Aorta (tissue), 5 donors: ENCODE results near the gene PSMA5. TPM values are rescaled to one million over a fixed set of nuclear protein-coding genes. Genes with fewer than 3 reads are reported as not detected.
A peak's percentile ranks its signal among the peaks of the same experiment; 100 is the strongest.
"Not testable (repeated sequence)": the region's sequence is repeated elsewhere in the genome, so short reads cannot be mapped to it uniquely, and the experiment has no call there.

ENCODE experiments used
- ATAC-seq: fragments of 200-7000 bp; cut with Tn5 transposase; one replicate; pipeline ENCODE4 v1.9.1; 2022; ENCODE audit warnings: moderate library complexity; ENCODE audit not compliant: low FRiP score
- DNase-seq, 2 donors: peaks; one replicate each; pipeline ENCODE4 v3.0.0-alpha.2; 2020
- H3K27ac ChIP-seq, 2 donors: one replicate each; pipeline ENCODE4 v1.5.1; 2013; ENCODE audit warnings: low read length in 2 of 2, mild to moderate bottlenecking in 2 of 2, moderate library complexity in 2 of 2, control low read depth in 1 of 2, inconsistent platforms in 1 of 2, low read depth in 1 of 2
- H3K27me3 ChIP-seq, 2 donors: one replicate each; pipeline ENCODE4 v1.6.1; 2013; ENCODE audit warnings: control low read depth in 1 of 2, low read length in 1 of 2, mild to moderate bottlenecking in 1 of 2, moderate library complexity in 1 of 2; ENCODE audit not compliant: insufficient read depth in 2 of 2, control insufficient read depth in 1 of 2
- H3K36me3 ChIP-seq, 2 donors: one replicate each; pipeline ENCODE4 v1.6.1; 2013; ENCODE audit warnings: control low read depth in 1 of 2, low read length in 1 of 2, mild to moderate bottlenecking in 1 of 2; ENCODE audit not compliant: insufficient read depth in 2 of 2, control insufficient read depth in 1 of 2
- H3K4me1 ChIP-seq, 2 donors: one replicate each; pipeline ENCODE4 v1.6.1; 2013; ENCODE audit warnings: low read length in 2 of 2, control low read depth in 1 of 2, mild to moderate bottlenecking in 1 of 2, moderate library complexity in 1 of 2; ENCODE audit not compliant: insufficient read depth in 2 of 2, control insufficient read depth in 1 of 2
- H3K4me3 ChIP-seq, 2 donors: one replicate each; pipeline ENCODE4 v1.5.1; 2013; ENCODE audit warnings: low read length in 2 of 2, control low read depth in 1 of 2, mild to moderate bottlenecking in 1 of 2
- H3K9me3 ChIP-seq: one replicate; pipeline ENCODE4 v1.6.1; 2013; ENCODE audit warnings: mild to moderate bottlenecking, low read length; ENCODE audit not compliant: control insufficient read depth
- WGBS, 2 donors: extraction: QIAGEN DNeasy Blood & Tissue Kit; methylation state at CpG; one replicate each; pipeline ENCODE4 v1.1.7; 2013; 5-methylcytosine and 5-hydroxymethylcytosine counted together
- intact Hi-C, 2 donors: fragments of 100-400 bp; cut with DNase I; formaldehyde crosslinking; loops; one replicate each; pipeline versions ENCODE4 v1.14.2 to v1.15.0; 2022
- polyA plus RNA-seq, 2 donors: library from polyadenylated mRNA; stranded (reverse); fragments of 200-250 nt; gene quantifications; one replicate each; pipeline ENCODE4 v1.2.3, GENCODE V29; 2013
- total RNA-seq, 2 donors: library from RNA; stranded (reverse); fragmentation: NEBNext Ultra II Directional; extraction: Animal tissue kit (Norgen Biotek cat#: 25700); gene quantifications; one replicate each; pipeline ENCODE4 v1.2.1, GENCODE V29; 2021
- donor health status: healthy with polysubstance abuse.
- donor health status: Bipolar disorder and iron deficiency.
- donor health status: DM: no; HTN: no; CAD: no.
- donor health status: DM: no; HTN: no; CAD: no.
- donor health status: DM: yes; HTN: yes; CAD: no.

The PSMA5 gene
- total and polyA plus RNA-seq, 4 donors = 37.4 to 57.1 (median 44.5) TPM

DNA sequence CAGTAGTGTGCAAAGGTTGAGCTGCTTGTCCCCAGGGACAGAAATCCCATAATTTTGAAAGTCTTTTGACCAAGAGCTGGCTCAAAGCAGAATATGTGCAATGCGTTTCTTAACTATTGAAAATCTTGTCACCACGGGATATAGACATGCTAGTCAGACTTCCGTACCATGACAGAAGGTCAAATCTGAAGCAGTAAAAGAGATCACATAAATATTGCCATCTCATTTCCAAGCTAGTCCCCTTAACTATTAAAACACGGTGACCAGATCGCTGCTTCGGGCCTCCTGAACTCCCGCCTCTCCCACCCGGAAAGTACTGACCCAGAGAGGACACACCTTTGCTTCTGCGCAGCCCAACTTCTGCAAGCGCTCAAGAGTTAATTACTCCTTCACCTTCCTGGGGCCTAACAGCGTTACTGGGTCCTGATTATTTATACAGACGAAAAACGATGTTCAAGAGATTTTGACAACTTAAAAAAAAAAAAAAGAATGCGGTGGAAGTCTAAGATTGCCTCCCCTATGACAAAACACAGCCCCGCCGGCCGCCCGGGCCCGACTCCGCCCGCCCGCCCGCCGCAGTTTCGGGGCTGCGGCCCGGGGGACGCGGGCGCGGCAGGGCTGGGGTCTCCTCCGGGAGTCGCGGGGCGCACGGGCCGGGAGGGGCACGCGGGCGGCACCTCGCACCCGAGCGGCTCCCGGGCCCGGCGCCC is 29.2 kb downstream of the PSMA5 start:
- Histone ChIP-seq H3K4me1 (peaks cover 3% of the 10 kb centered on the region in 2 donors), H3K4me3 (peak overlapping the region; percentile 84 to 96), H3K9me3 (no peaks in the 10 kb centered on the region), H3K27ac (peak overlapping the region; percentile 95 to 97), H3K27me3 (no peaks in the 10 kb centered on the region), H3K36me3 (no peaks in the 10 kb centered on the region)
- no peak for ATAC-seq
- intact Hi-C loops = loop anchor here in 1 of 2 donors (5.0 kb wide), 1 partner anchor 55 kb away; no protein-coding TSS in a partner anchor
- 0 to 1% methylated on average over 25 to 46 of the region's 46 CpGs for WGBS, 2 donors
- DNase-seq = peak in 1 of 2 donors; percentile 47

GRCh38 chr1:109396513-109396839 is 29.8 kb downstream of the PSMA5 start:
- 3 to 5% methylated on average over 2 of the region's 2 CpGs for WGBS, 2 donors
- no peaks in the 10 kb centered on the region for H3K27me3 ChIP-seq

DNA sequence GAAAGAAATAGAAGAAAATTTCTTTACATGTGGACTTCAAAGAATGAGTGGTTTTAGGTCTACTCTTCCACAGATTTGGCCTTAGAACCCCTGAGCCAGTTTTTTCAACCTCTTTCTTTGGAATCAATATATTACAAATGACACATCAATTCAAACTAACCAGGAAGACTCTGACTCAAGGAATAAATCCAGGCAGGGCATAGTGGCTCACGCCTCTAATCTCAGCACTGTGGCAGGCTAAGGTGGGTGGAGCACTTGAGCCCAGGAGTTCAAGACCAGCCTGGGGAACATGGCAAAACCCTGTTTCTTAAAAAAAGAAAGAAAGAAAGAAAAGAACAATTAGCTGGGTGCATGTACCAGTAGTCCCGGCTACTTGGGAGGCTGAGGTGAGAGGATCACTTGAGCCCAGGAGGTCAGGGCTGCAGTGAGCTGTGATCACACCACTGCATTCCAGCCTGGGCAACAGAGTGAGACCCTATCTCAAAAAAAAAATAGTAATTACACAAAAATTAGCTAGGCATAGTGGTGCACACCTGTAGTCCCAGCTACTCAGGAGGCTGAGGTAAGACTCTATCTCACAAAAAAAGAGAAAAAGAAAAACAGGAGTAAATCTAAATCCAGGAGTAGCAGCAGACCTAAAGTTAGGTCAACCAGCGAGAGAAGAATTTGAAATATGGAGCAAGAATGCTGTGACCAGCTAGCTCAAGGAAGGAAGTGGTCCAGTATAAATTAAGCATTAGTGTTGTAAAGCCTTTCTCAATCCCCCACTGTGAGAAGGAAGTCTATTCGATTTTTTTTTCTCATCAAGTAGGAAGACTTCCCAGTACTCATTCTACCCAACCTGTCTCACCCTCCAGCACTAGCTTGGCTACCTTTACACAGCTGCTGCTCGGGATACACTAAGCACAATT is 30.4 kb downstream of the PSMA5 start:
- 15 to 16% methylated on average over 5 of the region's 5 CpGs for WGBS, 2 donors
- peak overlapping the region; percentile 95 to 97 for H3K27ac ChIP-seq
- DNase-seq (no peak), ATAC-seq (no peak)
- intact Hi-C loops = loop anchor here in 1 of 2 donors (1.0 to 5.0 kb wide), 2 partner anchors 26 to 54 kb away; no protein-coding TSS in a partner anchor
- no peaks in the 10 kb centered on the region for H3K27me3 ChIP-seq
- peaks cover 1 to 3% of the 10 kb centered on the region in 2 donors for H3K4me1 ChIP-seq
- H3K36me3 ChIP-seq = no peaks in the 10 kb centered on the region
- H3K9me3 ChIP-seq = no peaks in the 10 kb centered on the region
- H3K4me3 ChIP-seq = peak overlapping the region; percentile 84 to 96

More at GRCh38 chr1:109396513-109396839, 29.8 kb downstream of the PSMA5 start:
- no peak for ATAC-seq
- Histone ChIP-seq H3K4me1 (peaks cover 1 to 3% of the 10 kb centered on the region in 2 donors), H3K36me3 (no peaks in the 10 kb centered on the region), H3K27ac (peak overlapping the region; percentile 95 to 97), H3K4me3 (peak overlapping the region; percentile 84 to 96), H3K9me3 (no peaks in the 10 kb centered on the region)
- intact Hi-C loops = loop anchor here in 1 of 2 donors (5.0 kb wide), 1 partner anchor 54 kb away; no protein-coding TSS in a partner anchor
- no peak for DNase-seq

DNA sequence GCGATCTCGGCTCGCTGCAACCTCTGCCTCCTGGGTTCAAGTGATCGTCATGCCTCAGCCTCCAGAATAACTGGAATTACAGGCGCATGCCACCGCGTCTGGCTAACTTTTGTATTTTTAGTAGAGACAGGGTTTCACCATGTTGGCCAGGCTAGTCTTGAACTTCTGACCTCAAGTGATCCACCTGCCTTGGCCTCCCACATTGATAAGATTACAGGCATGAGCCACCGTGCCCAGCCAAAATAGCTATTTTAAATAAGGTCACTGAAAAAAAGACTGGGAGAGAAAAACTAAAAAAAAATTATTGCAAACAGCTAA is 31.0 kb downstream of the PSMA5 start:
- intact Hi-C loops = loop anchor here in 1 of 2 donors (1.0 to 5.0 kb wide), 2 partner anchors 25 to 53 kb away; no protein-coding TSS in a partner anchor
- DNase-seq = peak in 1 of 2 donors; percentile 60
- not testable (repeated sequence) for ATAC-seq, H3K4me1 ChIP-seq, H3K36me3 ChIP-seq, H3K9me3 ChIP-seq, H3K27me3 ChIP-seq
- 6 to 8% methylated on average over 8 of the region's 8 CpGs for WGBS, 2 donors
- Histone ChIP-seq H3K4me3 (peak overlapping the region in 1 of 2 donors; percentile 84), H3K27ac (peak overlapping the region in 1 of 2 donors; percentile 67)

GRCh38 chr1:109394591-109395281 is 31.5 kb downstream of the PSMA5 start:
- H3K9me3 ChIP-seq = no peaks in the 10 kb centered on the region
- ATAC-seq = no peak
- H3K27ac ChIP-seq = peak overlapping the region; percentile 80 to 97
- H3K36me3 ChIP-seq = no peaks in the 10 kb centered on the region
- peaks cover 3% of the 10 kb centered on the region in 2 donors for H3K4me1 ChIP-seq
- no peak for DNase-seq
- WGBS, 2 donors = 12 to 13% methylated on average over 5 of the region's 5 CpGs
- H3K4me3 ChIP-seq = peak overlapping the region in 1 of 2 donors; percentile 21
- intact Hi-C loops = loop anchor here (1.0 to 5.0 kb wide), 3 partner anchors 24 to 52 kb away; no protein-coding TSS in a partner anchor
- no peaks in the 10 kb centered on the region for H3K27me3 ChIP-seq

- ATAC-seq = no peak
- Histone ChIP-seq H3K9me3 (no peaks in the 10 kb centered on the region), H3K27ac (peak overlapping the region; percentile 96), H3K4me3 (peak overlapping the region in 1 of 2 donors; percentile 46), H3K4me1 (peaks cover 3 to 10% of the 10 kb centered on the region in 2 donors), H3K27me3 (no peaks in the 10 kb centered on the region), H3K36me3 (no peaks in the 10 kb centered on the region)
- WGBS, 2 donors = 7 to 11% methylated on average over 2 of the region's 2 CpGs
- DNase-seq = no peak
- intact Hi-C loops = loop anchor here (5.0 kb wide), 1 partner anchor 36 kb away; no protein-coding TSS in a partner anchor
Measured at GRCh38 chr1:109393617-109394233, 32.5 kb downstream of the PSMA5 start.

DNA sequence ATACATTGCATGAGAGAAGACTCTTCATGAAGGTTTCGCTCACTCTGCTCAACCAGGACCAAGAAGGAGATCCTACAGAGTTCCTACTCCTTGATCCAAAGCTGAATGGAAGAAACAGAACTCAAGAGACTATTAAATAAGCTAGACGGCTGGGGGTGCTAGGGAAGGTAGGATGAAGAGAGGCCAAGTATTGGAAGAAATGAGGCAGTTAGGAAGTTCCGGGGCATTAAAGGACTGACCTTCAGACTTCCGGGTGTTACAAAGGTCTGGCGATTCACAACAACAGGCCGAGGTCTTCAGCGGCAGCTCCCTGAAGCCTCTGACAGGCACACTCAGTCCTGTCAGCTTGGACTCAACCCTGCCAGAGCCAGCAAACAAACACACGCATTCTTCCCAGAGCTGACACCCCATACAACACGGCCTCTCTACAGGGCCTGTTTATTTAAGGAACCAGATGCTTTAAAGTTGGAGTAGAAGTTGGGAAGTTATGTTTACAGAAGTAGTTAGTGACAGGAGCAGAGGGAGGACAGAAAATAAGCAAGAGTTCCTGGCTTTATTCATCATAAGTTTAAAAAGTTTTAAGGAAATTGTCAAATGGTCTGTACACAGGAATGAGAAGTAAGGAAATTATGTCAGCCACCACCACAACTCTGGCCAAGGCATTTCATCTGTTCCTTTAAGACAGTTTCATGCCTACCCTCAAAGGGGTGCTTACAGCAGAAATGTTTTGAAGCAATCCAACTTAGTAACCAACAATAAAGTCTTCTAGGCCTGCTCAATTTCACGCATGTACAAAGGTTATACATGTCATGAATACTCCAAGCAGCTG is 33.2 kb downstream of the PSMA5 start:
- Histone ChIP-seq H3K9me3 (no peaks in the 10 kb centered on the region), H3K27ac (peak overlapping the region; percentile 80 to 96), H3K4me1 (peaks cover 3 to 15% of the 10 kb centered on the region in 2 donors), H3K4me3 (peak overlapping the region; percentile 46 to 76), H3K36me3 (no peaks in the 10 kb centered on the region), H3K27me3 (no peaks in the 10 kb centered on the region)
- WGBS, 2 donors = 11 to 15% methylated on average over 10 of the region's 10 CpGs
- intact Hi-C loops = loop anchor here (5.0 kb wide), 1 partner anchor 36 kb away; no protein-coding TSS in a partner anchor
- ATAC-seq (peak; percentile 51), DNase-seq (peak in 1 of 2 donors; percentile 63)
